ENCODE measurements around the gene ST6GALNAC2. TPM values are rescaled to one million over a fixed set of nuclear protein-coding genes. Genes with fewer than 3 reads are reported as not detected.

The ST6GALNAC2 gene
- total RNA-seq, 4 donors from 2014 or later = 58.5 to 128 (median 69.1) TPM

DNA sequence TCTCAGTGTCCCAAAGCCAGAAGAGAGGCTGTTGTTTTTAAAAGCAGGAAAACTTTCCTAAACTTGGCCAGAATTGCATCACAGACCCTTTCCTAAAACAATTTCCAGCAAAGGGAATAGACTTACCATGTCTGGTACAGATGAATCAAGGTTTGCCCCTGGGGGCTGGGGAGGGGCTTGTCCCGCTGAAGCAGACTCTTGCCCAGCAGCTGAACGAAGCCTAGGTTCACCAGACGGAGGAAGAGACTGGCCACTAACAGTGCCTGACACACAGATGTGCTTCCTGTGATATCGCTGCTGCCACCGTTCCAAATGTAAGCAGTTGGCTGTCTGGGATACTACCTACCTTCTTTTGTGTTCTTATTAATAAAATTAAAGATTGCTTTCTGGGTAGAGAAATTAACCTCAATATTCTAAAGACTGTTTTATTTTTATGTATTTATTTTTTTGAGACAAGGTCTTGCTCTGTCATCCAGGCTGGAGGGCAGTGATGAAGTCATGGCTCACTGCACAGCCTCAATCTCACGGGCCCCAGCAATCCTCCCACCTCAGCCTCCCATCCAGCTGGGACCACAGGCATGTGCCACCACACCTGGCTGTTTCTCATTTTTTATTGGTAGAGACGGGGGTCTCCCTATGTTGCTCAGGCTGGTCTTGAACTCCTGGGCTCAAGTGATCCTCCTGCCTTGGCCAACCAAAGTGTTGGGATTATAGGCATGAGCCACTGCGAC, 32.3 kb downstream of the ST6GALNAC2 start:
- DNase-seq (ENCODE audit: low spot score in 2 of 2) = no peak
- Histone ChIP-seq H3K27ac (peak overlapping the region in 2 of 4 donors; percentile 68 to 73), H3K27me3 (no peaks in the 10 kb centered on the region), H3K36me3 (no peaks in the 10 kb centered on the region), H3K4me1 (peaks cover 0 to 47% (median 8%) of the 10 kb centered on the region in 4 donors), H3K9me3 (no peaks in the 10 kb centered on the region), H3K4me3 (no peak overlapping the region)
- TF ChIP-seq CTCF (IDR thresholded peaks at IDR 0.05) (no peak), EP300 (IDR thresholded peaks at IDR 0.05) (no peak), POLR2A (IDR thresholded peaks at IDR 0.05) (no peak)
- 78 to 83% methylated on average over 8 of the region's 8 CpGs for WGBS, 2 donors

DNA sequence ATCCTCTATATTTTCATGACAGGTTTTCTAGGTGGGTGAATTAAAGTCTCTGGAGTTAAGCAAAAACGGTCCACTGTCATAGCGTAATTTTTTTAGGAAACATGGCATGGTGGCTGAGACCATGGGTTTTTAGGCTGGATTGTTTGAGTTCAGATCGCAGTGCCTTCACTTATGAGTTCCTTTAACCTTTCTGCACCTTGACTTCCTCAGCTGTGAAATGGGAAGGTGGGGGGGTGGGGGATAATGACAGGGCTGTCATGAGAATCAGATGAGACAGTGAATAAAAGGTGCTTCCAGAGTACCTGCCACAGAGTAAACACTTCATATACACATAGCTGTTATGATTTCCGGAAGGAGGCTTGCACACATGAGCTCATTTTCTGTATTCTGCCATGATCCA, 34.0 kb downstream of the ST6GALNAC2 start:
- peak overlapping the region in 1 of 4 donors; percentile 39 for H3K27ac ChIP-seq
- H3K9me3 ChIP-seq = no peaks in the 10 kb centered on the region
- no peaks in the 10 kb centered on the region for H3K36me3 ChIP-seq
- WGBS, 2 donors = 83 to 95% methylated on average over 4 of the region's 4 CpGs
- H3K27me3 ChIP-seq = no peaks in the 10 kb centered on the region
- TF ChIP-seq CTCF (IDR thresholded peaks at IDR 0.05) (no peak), EP300 (IDR thresholded peaks at IDR 0.05) (no peak), POLR2A (IDR thresholded peaks at IDR 0.05) (no peak)
- no peak for DNase-seq (ENCODE audit: low spot score in 2 of 2)
- peaks cover 0 to 45% (median 13%) of the 10 kb centered on the region in 4 donors for H3K4me1 ChIP-seq
- no peak overlapping the region for H3K4me3 ChIP-seq

- 70 to 71% methylated on average over 15 of the region's 15 CpGs for WGBS, 2 donors
- Histone ChIP-seq H3K27ac (peak overlapping the region in 2 of 4 donors; percentile 22 to 39), H3K36me3 (no peaks in the 10 kb centered on the region), H3K4me1 (peaks cover 0 to 48% (median 17%) of the 10 kb centered on the region in 4 donors), H3K27me3 (no peaks in the 10 kb centered on the region), H3K9me3 (no peaks in the 10 kb centered on the region), H3K4me3 (no peak overlapping the region)
- no peak for TF ChIP-seq POLR2A (IDR thresholded peaks at IDR 0.05)
- peak in 1 of 2 donors; percentile 42 for TF ChIP-seq EP300 (IDR thresholded peaks at IDR 0.05)
- DNase-seq (ENCODE audit: low spot score in 2 of 2) = no peak
Observed at GRCh38 chr17:76550712-76551615, 34.7 kb downstream of the ST6GALNAC2 start.

DNA sequence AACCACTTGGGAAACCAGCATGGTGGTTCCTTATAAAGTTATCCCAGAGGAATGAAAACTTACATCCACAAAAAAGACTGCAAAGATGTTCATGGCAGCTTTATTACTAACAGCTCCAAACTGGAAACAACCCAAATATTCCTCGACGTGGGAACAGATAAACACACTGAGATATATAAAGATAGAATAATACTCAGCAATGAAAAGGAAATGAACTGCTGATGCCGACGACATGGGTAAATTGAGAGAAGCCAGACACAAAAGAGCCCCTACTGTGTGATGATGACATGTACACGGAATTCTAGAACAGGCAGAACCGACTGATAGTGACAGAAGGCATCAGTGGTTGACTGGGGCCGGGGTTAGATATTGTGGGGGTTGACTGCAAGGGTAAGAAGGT, 36.1 kb downstream of the ST6GALNAC2 start:
- no peak for TF ChIP-seq EP300 (IDR thresholded peaks at IDR 0.05)
- TF ChIP-seq POLR2A (IDR thresholded peaks at IDR 0.05) = no peak
- no peak for TF ChIP-seq CTCF (IDR thresholded peaks at IDR 0.05)
- H3K27ac ChIP-seq = no peak overlapping the region
- H3K36me3 ChIP-seq = no peaks in the 10 kb centered on the region
- no peaks in the 10 kb centered on the region for H3K9me3 ChIP-seq
- WGBS, 2 donors = 80 to 84% methylated on average over 7 of the region's 7 CpGs
- H3K4me3 ChIP-seq = no peak overlapping the region
- H3K4me1 ChIP-seq = peaks cover 0 to 57% (median 20%) of the 10 kb centered on the region in 4 donors
- H3K27me3 ChIP-seq = no peaks in the 10 kb centered on the region
- DNase-seq (ENCODE audit: low spot score in 2 of 2) = no peak

GRCh38 chr17:76549215-76549518, 36.5 kb downstream of the ST6GALNAC2 start:
- Histone ChIP-seq H3K36me3 (no peaks in the 10 kb centered on the region), H3K27ac (no peak overlapping the region), H3K9me3 (no peaks in the 10 kb centered on the region), H3K4me3 (no peak overlapping the region), H3K27me3 (no peaks in the 10 kb centered on the region), H3K4me1 (peaks cover 0 to 57% (median 24%) of the 10 kb centered on the region in 4 donors)
- DNase-seq (ENCODE audit: low spot score in 2 of 2) = no peak
- WGBS, 2 donors = 85 to 87% methylated on average over 9 of the region's 9 CpGs
- TF ChIP-seq EP300 (IDR thresholded peaks at IDR 0.05) (no peak), CTCF (IDR thresholded peaks at IDR 0.05) (no peak), POLR2A (IDR thresholded peaks at IDR 0.05) (no peak)

Measured in tibial nerve (tissue), 4 donors.